Right kidney (tissue), 9 donors: Measurements from ENCODE around the gene GBP5.
"Not testable (repeated sequence)": the region's sequence is repeated elsewhere in the genome, so short reads cannot be mapped to it uniquely, and the experiment has no call there.

Experiments
- DNase-seq: peaks from one replicate; pipeline ENCODE4 v3.0.0-alpha.2; 2016
- long read RNA-seq, 8 donors: transcript quantifications; one replicate each; lab custom pipeline, GENCODE V29; 2026

The GBP5 gene, protein sequence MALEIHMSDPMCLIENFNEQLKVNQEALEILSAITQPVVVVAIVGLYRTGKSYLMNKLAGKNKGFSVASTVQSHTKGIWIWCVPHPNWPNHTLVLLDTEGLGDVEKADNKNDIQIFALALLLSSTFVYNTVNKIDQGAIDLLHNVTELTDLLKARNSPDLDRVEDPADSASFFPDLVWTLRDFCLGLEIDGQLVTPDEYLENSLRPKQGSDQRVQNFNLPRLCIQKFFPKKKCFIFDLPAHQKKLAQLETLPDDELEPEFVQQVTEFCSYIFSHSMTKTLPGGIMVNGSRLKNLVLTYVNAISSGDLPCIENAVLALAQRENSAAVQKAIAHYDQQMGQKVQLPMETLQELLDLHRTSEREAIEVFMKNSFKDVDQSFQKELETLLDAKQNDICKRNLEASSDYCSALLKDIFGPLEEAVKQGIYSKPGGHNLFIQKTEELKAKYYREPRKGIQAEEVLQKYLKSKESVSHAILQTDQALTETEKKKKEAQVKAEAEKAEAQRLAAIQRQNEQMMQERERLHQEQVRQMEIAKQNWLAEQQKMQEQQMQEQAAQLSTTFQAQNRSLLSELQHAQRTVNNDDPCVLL
- long read RNA-seq, donor 1, result 0 reads
- long read RNA-seq, donor 2, result 0 reads
- long read RNA-seq, donor 3, result 0 reads
- long read RNA-seq, donor 4, result 0 reads
- long read RNA-seq, donor 5, result 0 reads
- long read RNA-seq, donor 6, result 0 reads
- long read RNA-seq, donor 7, result 0 reads
- long read RNA-seq, donor 8, result 0 reads

DNA sequence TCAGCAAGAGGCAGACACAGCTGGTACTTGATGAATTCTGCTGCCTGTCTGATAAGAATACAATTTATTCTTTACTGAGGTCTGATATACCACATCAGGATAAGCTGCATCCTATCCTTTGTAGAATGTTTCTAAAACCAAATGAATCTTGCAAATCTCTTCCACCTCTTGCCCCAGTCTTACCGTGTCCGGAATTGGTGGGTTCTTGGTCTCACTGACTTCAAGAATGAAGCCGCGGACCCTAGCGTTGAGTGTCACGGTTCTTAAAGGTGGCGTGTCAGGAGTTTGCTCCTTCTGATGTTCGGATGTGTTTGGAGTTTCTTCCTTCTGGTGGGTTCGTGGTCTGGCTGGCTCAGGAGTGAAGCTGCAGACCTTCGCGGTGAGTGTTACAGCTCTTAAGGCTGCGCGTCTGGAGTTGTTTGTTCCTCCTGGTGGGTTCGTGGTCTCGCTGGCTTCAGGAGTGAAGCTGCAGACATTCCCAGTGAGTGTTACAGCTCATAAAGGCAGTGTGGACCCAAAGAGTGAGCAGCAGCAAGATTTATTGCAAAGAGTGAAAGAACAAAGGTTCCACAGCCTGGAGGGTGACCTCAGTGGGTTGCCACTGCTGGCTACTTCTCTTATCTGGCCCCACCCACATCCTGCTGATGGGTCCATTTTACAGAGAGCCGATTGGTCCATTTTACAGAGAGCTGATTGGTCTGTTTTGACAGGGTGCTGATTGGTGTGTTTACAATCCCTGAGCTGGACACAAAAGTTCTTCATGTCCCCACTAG, at the start of gene GBP5:
GBP5 (minus strand) TSS at position 592 of the 773 bp plus-strand sequence. CDS start 3,305 bp downstream, outside the sequence.
- DNase-seq, result not testable (repeated sequence)

DNA sequence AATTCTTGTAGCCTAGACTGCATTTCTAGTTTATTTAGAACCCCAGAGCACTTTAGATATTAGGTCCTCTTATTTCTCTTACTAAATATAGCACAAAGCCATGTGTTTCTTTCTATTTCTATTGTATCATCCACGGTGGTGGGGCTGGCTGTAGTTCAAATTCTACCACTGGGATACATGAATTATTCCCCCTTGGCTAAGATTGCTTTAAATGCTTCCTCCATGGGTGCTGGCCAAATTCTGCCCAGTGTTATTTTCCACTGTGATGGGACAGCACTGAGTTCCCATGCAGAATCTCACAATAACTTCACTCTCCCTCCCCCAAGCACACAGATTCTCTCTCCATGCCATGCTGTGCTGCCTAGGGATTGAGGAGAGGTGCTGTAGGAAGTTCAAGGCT, 49.7 kb upstream of the GBP5 start:
- DNase-seq, result no peak

DNA sequence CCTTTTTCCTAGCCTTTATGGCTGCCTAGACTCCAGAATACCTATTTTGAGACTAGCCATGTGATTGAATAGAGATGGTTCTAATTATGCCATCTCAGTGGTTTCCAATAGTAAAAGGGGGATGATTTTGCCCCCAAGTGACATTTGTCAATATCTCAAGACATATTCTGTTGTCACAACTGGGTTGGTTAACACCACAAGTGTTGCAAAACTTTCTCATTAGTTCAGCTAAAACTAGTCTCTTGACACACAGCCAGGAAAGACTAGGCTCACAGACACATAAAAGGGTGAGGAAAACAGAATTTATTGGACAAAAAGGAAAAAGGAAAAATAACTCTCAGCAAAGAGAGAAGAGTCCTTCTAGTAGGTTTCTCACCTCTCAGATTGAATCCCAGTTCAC, 39.9 kb upstream of the GBP5 start:
- no peak for DNase-seq

DNA sequence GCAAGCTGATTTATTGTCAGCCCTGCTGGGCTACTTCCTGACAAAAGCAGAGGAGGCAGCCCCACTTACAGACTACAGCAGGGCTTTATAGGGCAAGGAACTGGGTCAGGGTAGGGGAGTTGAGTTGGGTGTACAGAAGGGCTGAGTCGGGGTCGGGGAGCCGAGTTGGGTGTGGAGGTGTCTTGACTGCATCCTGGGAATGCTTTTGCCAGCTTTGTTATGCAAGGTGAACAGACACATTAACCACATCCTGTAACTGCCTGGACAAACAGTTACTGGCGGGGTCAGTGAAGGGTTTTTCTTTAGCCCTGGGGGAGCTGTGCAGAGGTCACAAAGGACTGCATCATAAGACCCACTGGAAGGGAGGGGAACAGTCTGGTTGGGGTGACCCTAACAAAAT, 39.1 kb upstream of the GBP5 start:
- DNase-seq, result no peak

DNA sequence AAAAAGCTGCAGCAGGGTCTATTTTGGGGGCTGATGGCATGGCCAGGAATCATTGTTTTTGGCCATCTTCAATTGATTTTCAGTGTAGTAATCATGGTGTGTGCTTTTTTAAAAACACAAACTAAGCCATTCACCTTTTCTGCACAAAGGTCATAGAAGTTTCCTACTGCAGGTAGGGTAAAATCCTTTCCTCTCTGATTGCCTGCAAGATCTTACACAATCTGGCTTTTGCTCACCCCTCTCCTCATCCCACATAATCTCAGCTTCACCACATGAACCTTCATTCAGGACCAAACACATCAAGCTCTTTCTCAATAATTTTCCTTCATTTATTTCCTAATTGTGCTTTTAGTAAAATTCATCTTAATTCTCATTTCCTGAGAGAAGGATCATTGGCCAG, 38.3 kb upstream of the GBP5 start:
- no peak for DNase-seq

DNA sequence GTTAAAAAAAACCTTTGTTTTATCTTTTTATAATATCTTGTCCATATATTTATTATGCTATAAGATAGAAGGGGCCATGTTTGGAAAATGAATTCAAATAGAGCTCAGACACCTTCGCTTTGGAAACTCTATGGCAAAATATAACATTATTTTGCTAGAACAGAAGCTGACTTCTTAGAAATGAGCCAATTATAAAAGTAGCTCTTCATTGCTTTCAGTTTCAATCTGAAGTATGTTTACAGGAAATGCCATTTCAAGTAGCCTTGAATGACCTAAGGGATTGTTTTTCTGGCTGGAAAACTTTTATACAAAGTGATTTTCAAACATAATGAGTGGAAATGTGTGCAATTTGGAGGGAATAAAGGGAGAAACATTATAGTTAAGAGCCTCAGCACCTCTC, 37.8 kb upstream of the GBP5 start:
- no peak for DNase-seq

DNA sequence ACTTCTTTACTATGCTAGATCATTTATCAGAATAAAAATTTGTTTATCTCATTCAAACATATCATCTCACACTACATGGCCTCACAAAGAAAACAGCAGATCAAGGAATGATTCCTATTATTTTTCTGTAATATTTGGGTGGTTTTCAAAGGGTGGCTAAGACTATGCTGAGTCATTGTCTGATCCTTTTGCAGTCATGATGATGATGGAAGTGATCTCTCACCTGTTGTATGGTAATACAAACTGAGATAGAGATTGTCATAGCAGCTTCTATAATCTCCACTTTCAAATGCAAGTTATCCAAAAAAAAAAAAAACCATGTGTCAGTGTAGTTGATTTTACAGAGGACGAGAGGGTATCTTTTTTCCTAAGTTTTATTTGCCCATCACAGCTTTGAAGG, 37.2 kb upstream of the GBP5 start:
- DNase-seq, result no peak

DNA sequence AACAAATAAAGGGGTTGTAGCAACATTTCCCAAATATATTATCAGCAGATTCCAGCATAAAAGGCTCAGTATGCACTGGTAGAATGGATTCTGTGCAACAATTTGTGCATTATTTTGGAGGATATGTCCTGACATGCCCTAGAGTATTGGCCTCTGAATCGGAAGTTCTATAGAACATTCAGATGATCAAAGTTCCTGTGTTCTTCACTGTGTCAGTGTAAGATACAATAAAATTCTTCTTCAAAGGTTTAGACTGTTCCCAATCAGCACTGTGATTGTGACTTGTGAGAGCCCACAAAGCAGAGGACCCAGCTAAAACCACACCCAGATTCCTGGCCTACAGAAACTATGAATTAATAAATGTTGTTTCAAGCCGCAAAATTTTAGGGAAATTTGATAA, 33.6 kb upstream of the GBP5 start:
- no peak for DNase-seq

DNA sequence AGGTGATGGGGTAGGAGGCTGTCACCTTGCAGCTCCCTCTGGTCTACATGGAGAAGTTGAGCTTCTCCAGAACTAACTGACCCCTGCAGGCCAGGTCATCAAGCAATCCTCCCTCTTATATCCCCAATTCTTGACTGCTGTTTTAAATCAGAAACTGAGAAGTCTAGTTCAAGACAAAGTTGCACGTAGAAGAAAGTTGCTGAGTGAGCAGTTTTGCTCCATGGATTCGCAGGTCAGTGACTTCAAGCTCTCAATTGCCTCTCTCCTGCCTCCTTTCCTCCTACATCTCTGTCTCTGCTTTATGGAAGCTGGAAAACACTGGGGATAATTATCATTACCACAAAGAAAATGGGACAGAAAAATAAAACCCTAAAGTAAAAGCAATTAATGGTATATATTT, 32.8 kb upstream of the GBP5 start:
- DNase-seq, result no peak

DNA sequence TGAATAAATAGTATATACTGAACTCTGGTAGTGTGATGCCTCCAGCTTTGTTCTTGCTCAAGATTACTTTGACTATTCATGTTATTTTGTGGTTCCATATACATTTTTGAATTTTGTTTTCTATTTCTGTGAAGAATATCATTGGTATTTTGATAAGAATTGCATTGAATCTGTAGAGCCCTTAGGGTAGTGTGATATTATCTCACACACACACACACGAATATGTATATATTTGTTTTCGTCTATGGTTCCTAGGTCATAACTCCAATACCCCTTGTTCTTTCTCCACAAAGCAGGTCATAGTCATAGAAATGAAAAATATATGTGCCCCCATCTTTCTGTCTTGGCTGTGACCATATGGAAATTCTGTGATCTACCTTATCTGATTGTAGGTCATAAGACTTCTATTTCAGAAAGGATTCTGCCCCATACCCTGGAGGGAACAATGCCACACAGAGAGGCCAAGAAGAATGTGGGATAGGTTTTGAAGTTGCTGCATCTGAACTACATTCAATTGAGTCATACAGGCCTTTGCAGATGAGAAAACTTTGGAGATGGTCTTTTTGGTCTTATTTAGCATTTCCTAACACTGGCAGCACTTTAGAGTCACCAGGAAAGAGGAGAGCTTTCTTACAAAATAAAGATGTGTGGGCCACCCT, 32.0 kb upstream of the GBP5 start:
- no peak for DNase-seq

DNA sequence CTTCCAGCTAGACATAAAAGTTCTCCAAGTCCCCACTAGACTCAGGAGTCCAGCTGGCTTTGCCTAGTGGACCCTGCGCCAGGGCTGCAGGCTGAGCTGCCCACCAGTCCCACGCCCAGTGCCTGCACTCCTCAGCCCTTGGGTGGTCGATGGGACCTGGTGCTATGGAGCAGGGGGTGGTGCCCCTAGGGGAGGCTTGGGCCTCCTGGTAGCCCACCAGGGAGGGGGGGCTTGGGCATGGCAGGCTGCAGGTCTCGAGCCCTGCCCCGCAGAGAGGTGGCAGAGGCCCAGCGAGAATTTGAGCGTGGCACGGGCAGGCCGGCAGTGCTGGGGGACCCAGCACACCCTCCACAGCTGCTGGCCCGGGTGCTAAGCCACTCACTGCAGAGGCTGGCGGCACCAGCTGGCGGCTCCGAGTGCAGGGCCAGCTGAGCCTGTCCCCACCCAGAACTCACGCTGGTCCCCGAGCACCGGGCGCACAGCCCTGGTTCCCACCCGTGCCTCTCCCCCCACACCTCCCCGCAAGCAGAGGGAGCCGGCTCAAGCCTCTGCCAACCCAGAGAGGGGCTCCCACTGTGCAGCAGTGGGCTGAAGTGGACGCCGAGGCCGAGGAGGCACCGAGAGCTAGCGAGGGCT, 30.2 kb upstream of the GBP5 start:
- no peak for DNase-seq

DNA sequence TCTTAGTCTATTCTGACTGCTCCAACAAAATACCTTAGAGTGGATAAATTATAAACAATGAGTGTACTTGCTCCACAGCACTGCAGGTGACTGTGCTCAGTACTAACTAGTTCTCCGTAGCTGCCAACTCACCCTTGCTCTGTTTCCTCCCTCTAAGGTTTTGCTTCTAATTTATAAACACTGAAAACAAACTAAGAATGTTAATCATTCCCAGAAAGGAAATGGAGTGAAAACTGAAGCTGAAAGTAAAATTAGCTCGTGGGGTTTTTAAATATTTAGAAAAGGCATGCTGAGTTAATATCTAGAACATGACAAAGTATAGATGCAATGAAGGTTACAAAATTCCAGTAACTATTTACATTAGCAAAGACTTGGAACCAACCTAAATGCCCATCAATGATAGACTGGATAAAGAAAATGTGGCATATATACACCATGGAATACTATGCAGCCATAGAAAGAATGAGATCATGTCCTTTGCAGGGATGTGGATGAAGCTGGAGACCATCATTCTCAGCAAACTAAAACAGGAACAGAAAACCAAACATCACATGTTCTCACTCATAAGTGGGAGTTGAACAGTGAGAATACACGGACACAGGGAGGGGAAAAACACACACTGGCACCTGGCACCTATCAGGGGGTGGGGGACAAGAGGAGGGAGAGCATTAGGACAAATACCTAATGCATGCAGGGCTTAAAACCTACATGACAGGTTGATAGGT, 27.2 kb upstream of the GBP5 start:
- not testable (repeated sequence) for DNase-seq

DNA sequence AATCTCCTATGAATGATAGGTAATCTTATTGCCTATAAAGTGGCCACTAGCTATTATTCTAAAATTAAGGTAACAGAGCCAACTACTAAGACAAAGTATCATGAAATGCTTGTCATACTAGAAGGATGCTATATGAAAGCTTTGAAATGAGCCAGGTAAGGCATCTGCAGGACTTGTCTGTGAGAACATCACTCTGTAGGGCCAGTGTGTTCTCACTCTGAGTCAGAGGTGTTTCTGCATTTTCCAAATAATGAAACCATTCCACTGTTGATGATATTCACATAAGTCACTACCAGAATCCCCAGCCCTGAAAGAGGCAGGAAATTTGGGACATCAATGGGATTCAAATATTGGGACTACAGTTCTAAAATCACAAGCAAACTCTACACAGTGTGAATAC, 25.8 kb upstream of the GBP5 start:
- no peak for DNase-seq

DNA sequence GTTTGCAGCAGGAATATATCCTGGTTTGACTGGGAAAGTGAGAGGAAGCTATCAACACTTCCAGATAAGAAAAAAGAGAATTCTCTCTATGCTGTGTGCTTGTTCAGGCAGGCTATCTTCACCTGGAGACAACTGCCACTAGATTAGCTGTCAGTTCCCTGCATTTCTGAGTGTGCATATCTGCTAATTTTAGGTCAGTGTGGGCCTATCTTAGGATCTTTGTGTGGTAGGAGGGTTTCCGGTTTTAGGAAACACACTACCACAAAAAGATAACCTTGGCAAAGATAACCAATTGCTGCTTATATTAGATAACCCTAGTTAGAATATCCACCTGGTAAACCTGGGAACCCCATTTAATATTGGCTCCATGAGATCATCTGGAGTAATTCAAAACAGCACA, 22.5 kb upstream of the GBP5 start:
- DNase-seq, result no peak

DNA sequence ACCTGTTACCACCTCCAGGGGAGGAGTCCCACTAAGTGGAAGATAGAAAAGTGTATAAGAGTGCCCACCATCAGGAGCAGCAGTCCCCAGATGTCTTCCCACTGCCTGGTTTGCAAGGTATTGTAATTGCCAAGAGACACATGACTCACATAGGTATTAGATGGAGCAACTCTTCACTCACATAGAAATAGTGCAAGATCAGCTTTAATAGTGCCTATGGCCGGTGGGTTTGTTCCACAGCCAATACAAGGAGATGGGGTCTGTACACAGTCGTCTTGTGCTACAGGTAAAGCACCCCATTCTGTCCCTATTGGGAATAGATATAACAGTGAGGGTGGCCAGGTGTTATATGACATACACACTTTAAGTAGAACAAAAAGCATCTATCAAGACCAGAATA, 18.6 kb upstream of the GBP5 start:
- DNase-seq, result no peak

DNA sequence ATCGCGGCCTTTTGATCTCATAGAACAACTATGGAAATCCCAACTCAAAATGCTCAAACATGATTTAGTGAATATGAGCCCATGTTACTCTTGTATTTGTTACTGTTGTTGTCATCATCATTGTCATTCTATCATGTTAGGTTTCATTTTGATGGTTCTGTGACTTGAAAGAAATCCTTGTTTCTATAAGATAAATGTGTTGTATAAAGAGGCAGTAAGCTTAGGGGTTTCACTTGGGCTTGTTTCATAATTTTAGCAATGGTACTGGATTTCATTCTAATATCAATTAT, 15.3 kb upstream of the GBP5 start:
- DNase-seq, result no peak

DNA sequence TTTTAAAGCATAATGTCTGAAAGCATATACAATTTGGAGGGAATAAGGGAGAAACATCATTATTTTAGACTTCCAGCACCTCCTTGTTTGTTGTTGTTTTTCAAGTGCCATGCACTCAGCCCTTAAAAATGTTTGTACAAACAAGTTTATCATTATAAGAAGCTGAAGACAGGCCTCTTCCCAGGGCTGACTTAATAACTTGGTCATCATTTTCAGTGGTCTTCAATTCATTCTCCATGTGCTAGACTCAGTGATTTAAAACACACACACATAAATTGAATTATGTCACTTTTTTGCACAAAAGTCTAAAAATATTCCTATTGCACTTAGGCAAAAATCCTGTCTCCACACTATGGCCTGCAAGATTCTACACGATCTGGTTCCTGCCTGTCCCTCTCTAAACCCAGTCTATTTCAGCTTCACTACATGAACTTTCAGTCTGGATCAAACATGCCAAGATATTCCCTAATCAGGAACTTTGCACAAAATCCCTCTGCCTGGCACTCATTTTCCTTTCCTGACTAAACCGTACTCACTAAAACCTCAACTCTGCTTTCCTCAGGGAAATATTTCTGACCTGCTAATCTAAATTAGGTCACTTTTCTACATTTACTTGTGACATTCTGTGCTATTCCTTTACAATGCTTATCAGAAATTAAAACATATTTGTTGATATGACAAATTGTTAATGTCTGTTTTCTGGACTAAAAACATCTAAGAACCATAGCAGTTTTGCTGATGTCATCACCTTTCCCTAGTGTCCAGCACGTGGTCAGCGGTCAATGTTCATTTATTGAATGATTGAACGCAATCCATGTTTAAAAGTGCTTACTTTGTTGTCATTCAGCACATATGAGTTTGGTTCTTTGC, 14.8 kb upstream of the GBP5 start:
- DNase-seq, result no peak

DNA sequence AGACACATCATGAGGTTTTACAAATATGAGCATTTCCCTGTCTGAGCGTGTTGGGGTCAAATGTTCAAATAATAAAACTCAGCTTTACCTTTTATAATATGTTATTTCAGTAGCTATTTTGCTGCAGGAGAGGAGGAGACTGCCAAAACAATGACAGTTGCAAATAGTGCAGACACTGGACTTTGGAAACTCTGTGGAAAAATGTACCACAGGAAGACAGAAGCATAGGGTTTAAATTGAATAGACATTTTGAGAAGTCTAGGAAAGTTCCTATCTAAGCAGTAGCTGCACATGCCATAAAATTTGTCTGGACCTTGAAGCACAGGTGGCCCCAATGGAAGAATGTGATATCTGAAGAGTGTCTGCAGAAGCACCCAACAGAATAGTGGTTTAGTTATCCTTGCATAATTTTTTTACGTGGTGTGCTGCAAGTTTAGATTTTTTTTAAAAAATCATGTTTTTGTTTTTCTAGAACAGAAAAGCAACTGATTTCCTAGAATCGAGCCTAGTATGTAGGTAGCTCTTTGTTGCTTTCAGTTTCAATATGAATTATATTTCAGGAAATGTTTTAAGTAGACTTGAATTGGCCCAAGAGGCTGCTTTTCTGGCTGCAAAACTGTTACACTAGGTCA, 14.0 kb upstream of the GBP5 start:
- DNase-seq, result no peak

DNA sequence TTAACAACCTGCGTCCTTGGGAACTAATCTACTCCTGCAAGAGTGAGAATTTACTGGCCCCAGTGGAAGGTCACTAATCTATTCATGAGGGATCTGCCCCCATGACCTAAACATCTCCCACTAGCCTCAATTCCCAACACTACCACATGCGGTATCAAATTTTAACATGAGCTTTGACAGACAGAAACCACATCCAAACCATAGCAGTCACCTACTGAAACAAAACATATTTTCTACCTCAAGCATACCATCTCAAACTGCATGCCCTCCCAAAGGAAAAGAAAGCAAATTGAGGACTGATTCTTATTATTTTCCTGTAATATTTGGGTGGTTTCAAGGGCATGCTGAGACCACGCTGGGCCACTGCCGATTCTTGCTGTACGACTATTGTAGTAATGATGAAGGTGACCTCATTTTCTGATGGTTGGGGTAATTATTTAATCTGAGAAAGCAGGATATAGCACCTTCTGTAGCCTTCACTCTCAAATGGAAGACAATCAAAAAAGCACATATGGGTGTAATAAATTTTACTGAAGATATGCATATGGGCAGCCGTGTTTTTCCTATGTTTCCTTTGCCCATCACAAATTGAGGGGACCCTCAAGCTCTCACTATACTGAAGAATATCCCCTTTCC, 13.2 kb upstream of the GBP5 start:
- no peak for DNase-seq
